ENCODE results near the gene NF1. TPM values are rescaled to one million over a fixed set of nuclear protein-coding genes. Genes with fewer than 3 reads are reported as not detected.

The NF1 gene
- total and polyA plus RNA-seq, 8 donors = 45.0 to 57.7 (median 52.0) TPM

- peaks cover 5 to 75% of the 10 kb centered on the region in 2 donors for H3K36me3 ChIP-seq
- H3K27ac ChIP-seq = no peak overlapping the region
These were observed 141.9 kb downstream of the NF1 start for GRCh38 chr17:31236712-31237111.

GRCh38 chr17:31241116-31241515, 146.3 kb downstream of the NF1 start:
- Histone ChIP-seq H3K9me3 (no peaks in the 10 kb centered on the region), H3K27ac (no peak overlapping the region), H3K36me3 (peaks cover 0 to 82% of the 10 kb centered on the region in 2 donors), H3K4me1 (no peaks in the 10 kb centered on the region), H3K27me3 (no peaks in the 10 kb centered on the region), H3K4me3 (no peak overlapping the region)
- intact Hi-C loops (cut with DNase I) = no loop called here
- ATAC-seq (no peak), DNase-seq (no peak)
- TF ChIP-seq CTCF (IDR thresholded peaks at IDR 0.05) = no peak

More at GRCh38 chr17:31236712-31237111, 141.9 kb downstream of the NF1 start:
- no peak for TF ChIP-seq CTCF (IDR thresholded peaks at IDR 0.05)
- Histone ChIP-seq H3K4me1 (no peaks in the 10 kb centered on the region), H3K9me3 (no peaks in the 10 kb centered on the region), H3K27me3 (no peaks in the 10 kb centered on the region), H3K4me3 (no peak overlapping the region)
- intact Hi-C loops (cut with DNase I) = loop anchor here in 1 of 2 donors (10.0 kb wide), 1 partner anchor 128 kb away; no protein-coding TSS in a partner anchor
- ATAC-seq (no peak), DNase-seq (no peak)

- intact Hi-C loops (cut with DNase I) = no loop called here
- Histone ChIP-seq H3K27ac (no peak overlapping the region), H3K4me1 (no peaks in the 10 kb centered on the region), H3K9me3 (no peaks in the 10 kb centered on the region), H3K4me3 (no peak overlapping the region), H3K27me3 (no peaks in the 10 kb centered on the region), H3K36me3 (peaks cover 0 to 15% of the 10 kb centered on the region in 2 donors)
- no peak for TF ChIP-seq CTCF (IDR thresholded peaks at IDR 0.05)
- no peak for ATAC-seq
- DNase-seq = no peak
These were observed 154.4 kb downstream of the NF1 start for GRCh38 chr17:31248986-31249834.

- no peak overlapping the region for H3K27ac ChIP-seq
- H3K4me1 ChIP-seq = no peaks in the 10 kb centered on the region
- no peaks in the 10 kb centered on the region for H3K27me3 ChIP-seq
- H3K4me3 ChIP-seq = no peak overlapping the region
- peaks cover 0 to 9% of the 10 kb centered on the region in 2 donors for H3K36me3 ChIP-seq
- DNase-seq = no peak
- no peak for ATAC-seq
- intact Hi-C loops (cut with DNase I) = no loop called here
- no peaks in the 10 kb centered on the region for H3K9me3 ChIP-seq
- TF ChIP-seq CTCF (IDR thresholded peaks at IDR 0.05) = no peak
These were observed 155.0 kb downstream of the NF1 start for GRCh38 chr17:31249835-31250141.

GRCh38 chr17:31250229-31250628, 155.5 kb downstream of the NF1 start:
- peaks cover 0 to 4% of the 10 kb centered on the region in 2 donors for H3K36me3 ChIP-seq
- no peaks in the 10 kb centered on the region for H3K9me3 ChIP-seq
- no peaks in the 10 kb centered on the region for H3K4me1 ChIP-seq
- TF ChIP-seq CTCF (IDR thresholded peaks at IDR 0.05) = no peak
- no peak overlapping the region for H3K4me3 ChIP-seq
- DNase-seq = no peak
- no peaks in the 10 kb centered on the region for H3K27me3 ChIP-seq
- ATAC-seq = no peak
- intact Hi-C loops (cut with DNase I) = no loop called here
- H3K27ac ChIP-seq = no peak overlapping the region
